HepG2 (cell line): ENCODE data around the gene ADIRF. TPM values are rescaled to one million over a fixed set of nuclear protein-coding genes. Genes with fewer than 3 reads are reported as not detected.

Source experiments
- ATAC-seq: fragments of 200-7000 bp; cut with Tn5 transposase; 3 replicates; pipeline ENCODE4 v1.9.1; 2020; ENCODE audit warnings: mild to moderate bottlenecking, moderate library complexity
- Bru-seq: library from RNA; stranded (reverse); fragments of 400-500 nt; gene quantifications from one replicate; lab custom pipeline; 2021; lab: Mats Ljungman, UMichigan
- BruChase-seq, 2 experiments: library from RNA; stranded (reverse); fragments of 400-500 nt; gene quantifications; one replicate each; lab custom pipeline; 2021; lab: Mats Ljungman, UMichigan
- BruUV-seq: library from RNA; stranded (reverse); fragments of 400-500 nt; replicated peaks from 2 replicates; lab custom pipeline; 2021; lab: Mats Ljungman, UMichigan
- CTCF ChIA-PET: fragments of 300-600 bp; formaldehyde crosslinking; extraction: SDS; loops from one replicate; lab custom pipeline; 2021; ENCODE audit warnings: low total read pairs, inconsistent platforms, low intra/inter-chr PET ratio; lab: Yijun Ruan, JAX
- POLR2A ChIA-PET: fragments of 350-600 bp; sonication (Branson Sonifier 250); formaldehyde crosslinking; loops from one replicate; lab custom pipeline; 2020; ENCODE audit warnings: antibody characterized with exemption, inconsistent platforms; lab: Yijun Ruan, JAX
- DNase-seq: peaks from one replicate; pipeline ENCODE4 v3.0.0-alpha.2; 2015; ENCODE audit warnings: low spot score
- FAIRE-seq: peaks from 3 replicates; lab custom pipeline; 2011; peaks lifted over from hg19 to GRCh38; lab: Jason Lieb, UNC
- H2AFZ ChIP-seq: one replicate; pipeline ENCODE4 v1.6.1; 2011; ENCODE audit warnings: low read length, inconsistent platforms
- H3K27ac ChIP-seq: fragments of 300-600 bp; 3 replicates; pipeline ENCODE4 v1.8.0; 2011; ENCODE audit warnings: mixed run types, mild to moderate bottlenecking, mixed read lengths, low read length, inconsistent platforms; ENCODE audit not compliant: insufficient read depth; ENCODE audit errors: extremely low read length
- H3K27me3 ChIP-seq, 2 experiments: fragments of 200-600 bp in 1 of 2; 2 replicates in 1 of 2; 3 replicates in 1 of 2; pipeline versions ENCODE4 v1.6.0 to v1.8.0; 2011; ENCODE audit warnings: low read length in 2 of 2, mild to moderate bottlenecking in 2 of 2, moderate library complexity in 2 of 2, inconsistent platforms in 1 of 2; ENCODE audit not compliant: insufficient read depth in 2 of 2, control insufficient read depth in 1 of 2
- H3K36me3 ChIP-seq, 2 experiments: fragments of 200-600 bp in 1 of 2; replicated peaks in 1 of 2; 2 replicates in 1 of 2; 3 replicates in 1 of 2; pipeline versions ENCODE4 v1.5.1 to v1.8.0; 2011; ENCODE audit warnings: low read length in 2 of 2, inconsistent platforms in 1 of 2; ENCODE audit not compliant: insufficient read depth in 2 of 2, control insufficient read depth in 1 of 2
- H3K4me1 ChIP-seq: 2 replicates; pipeline ENCODE4 v1.5.1; 2012; ENCODE audit warnings: low read length, inconsistent platforms; ENCODE audit not compliant: insufficient read depth
- H3K4me2 ChIP-seq: 2 replicates; pipeline ENCODE4 v1.6.0; 2011; ENCODE audit warnings: low read depth, low read length, inconsistent platforms
- H3K4me3 ChIP-seq, 3 experiments: fragments of 200-600 bp in 1 of 3; sonication (generic), shearing (Covaris generic) in 1 of 3; replicated peaks in 1 of 3; 2 replicates each; pipeline ENCODE4 v1.5.1; 2011 to 2016; ENCODE audit warnings: low read length in 3 of 3, inconsistent platforms in 2 of 3, low read depth in 2 of 3, mild to moderate bottlenecking in 2 of 3, control low read depth in 1 of 3, mixed read lengths in 1 of 3; ENCODE audit not compliant: insufficient read depth in 1 of 3
- H3K79me2 ChIP-seq: one replicate; pipeline ENCODE4 v1.6.1; 2011; ENCODE audit warnings: low read length, inconsistent platforms; ENCODE audit not compliant: insufficient read depth
- H3K9ac ChIP-seq: 2 replicates; pipeline ENCODE4 v1.6.0; 2011; ENCODE audit warnings: mild to moderate bottlenecking, low read depth, low read length, inconsistent platforms; ENCODE audit not compliant: insufficient read depth
- H3K9me3 ChIP-seq: 2 replicates; pipeline ENCODE4 v1.5.1; 2012; ENCODE audit warnings: mild to moderate bottlenecking, low read length
- H4K20me1 ChIP-seq: 2 replicates; pipeline ENCODE4 v1.6.0; 2011; ENCODE audit warnings: inconsistent platforms, mild to moderate bottlenecking, low read length, moderate library complexity; ENCODE audit not compliant: insufficient read depth
- GABPB1 ChIP-seq: IDR thresholded peaks from 2 replicates; pipeline ENCODE4 v1.6.1; 2016; ENCODE audit warnings: mild to moderate bottlenecking, missing genetic modification reagents, moderate library complexity, missing compliant biosample characterization
- SYNCRIP ChIP-seq: fragments of 200-400 bp; formaldehyde crosslinking; IDR thresholded peaks from 2 replicates; pipeline ENCODE4 v1.6.1; 2018; ENCODE audit warnings: mild to moderate bottlenecking, low read depth, low read length; ENCODE audit not compliant: insufficient read depth
- WGBS: methylation state at CpG from one replicate; pipeline ENCODE4 v1.1.6; 2017; ENCODE audit warnings: low lambda C conversion rate; 5-methylcytosine and 5-hydroxymethylcytosine counted together
- in situ Hi-C: cut with HindIII; loops from 2 replicates; pipeline ENCODE4 v1.10.0; 2017; ENCODE audit warnings: low pct_unique_long_range_greater_than_20kb; ENCODE audit not compliant: extremely low pct_ligation_motif_present
- intact Hi-C: fragments of 100-400 bp; cut with micrococcal nuclease; formaldehyde crosslinking; loops from one replicate; pipeline ENCODE4 v1.10.0; 2022; ENCODE audit not compliant: unreplicated experiment
- long read RNA-seq, 2 experiments: library from RNA in 1 of 2; library from polyadenylated mRNA in 1 of 2; stranded (forward) in 1 of 2; unstranded in 1 of 2; transcript quantifications; one replicate each; pipeline ENCODE4 v2.0.0, GENCODE V29; 2019 to 2022
- polyA minus RNA-seq, 3 experiments: library from RNA; depleted of rRNA, polyadenylated mRNA; stranded (reverse); fragments of >200 nt; gene quantifications; 2 replicates each; pipeline ENCODE4 v1.2.3, GENCODE V29; 2011; ENCODE audit warnings: low replicate concordance in 1 of 3
- polyA plus RNA-seq, 8 experiments: library from polyadenylated mRNA; depleted of rRNA in 3 of 8; stranded (reverse) in 7 of 8; unstranded in 1 of 8; fragments of >200 nt; fragmentation: Illumina TruSeq in 4 of 8; extraction: Trizol in 4 of 8; gene quantifications; 2 replicates each; pipeline versions ENCODE4 v1.2.1 to v1.2.3, GENCODE V29; 2011 to 2016; ENCODE audit warnings: low read depth in 4 of 8, missing spikeins in 1 of 8, mixed read lengths in 1 of 8; ENCODE audit not compliant: insufficient read depth in 1 of 8
- total RNA-seq, 5 experiments: library from RNA; depleted of rRNA; stranded (reverse); fragments of >200 nt; fragmentation: Illumina TruSeq; extraction: Trizol; gene quantifications; 2 replicates each; pipeline ENCODE4 v1.2.3, GENCODE V29; 2016; ENCODE audit warnings: low read depth in 1 of 5
- TF ChIP-seq, protein P1 (sequence below): sonication (generic); formaldehyde crosslinking; IDR thresholded peaks from 2 replicates; pipeline ENCODE4 v1.5.0; 2020; ENCODE audit warnings: mild to moderate bottlenecking, missing genetic modification reagents, moderate library complexity
- TF ChIP-seq, protein P2 (sequence below): sonication (generic); formaldehyde crosslinking; IDR thresholded peaks from 2 replicates; pipeline ENCODE4 v1.4.0; 2020; ENCODE audit warnings: missing genetic modification reagents

The ADIRF gene
- 0.40 and 0.44 TPM in 2 replicates for total RNA-seq (2016; rRNA removed; fragmentation: Illumina TruSeq; extraction: Trizol)
- total RNA-seq (2016; cell fraction: cytosol; rRNA removed; fragmentation: Illumina TruSeq; extraction: Trizol; ENCODE audit: low read depth): not detected in 2 replicates
- 0.17 TPM in 1 of 2 replicates, not detected in the other for total RNA-seq (2016; cell fraction: insoluble cytoplasmic fraction; rRNA removed; fragmentation: Illumina TruSeq; extraction: Trizol)
- 0.41 TPM in 1 of 2 replicates, not detected in the other for total RNA-seq (2016; cell fraction: membrane; rRNA removed; fragmentation: Illumina TruSeq; extraction: Trizol)
- total RNA-seq (2016; cell fraction: nucleus; rRNA removed; fragmentation: Illumina TruSeq; extraction: Trizol): not detected in 2 replicates
- polyA plus RNA-seq (2011; rRNA removed): 0.13 TPM in 1 of 2 replicates, not detected in the other
- 0.13 TPM in 1 of 2 replicates, not detected in the other for polyA plus RNA-seq (2011; cell fraction: cytosol; rRNA removed)
- not detected in 2 replicates for polyA plus RNA-seq (2011; cell fraction: nucleus; rRNA removed)
- polyA plus RNA-seq (2012): not detected in 2 replicates
- polyA plus RNA-seq (2016; cell fraction: cytosol; fragmentation: Illumina TruSeq; extraction: Trizol; ENCODE audit: low read depth): 0.27 and 0.36 TPM in 2 replicates
- not detected in 2 replicates for polyA plus RNA-seq (2016; cell fraction: insoluble cytoplasmic fraction; fragmentation: Illumina TruSeq; extraction: Trizol; ENCODE audit: low read depth)
- polyA plus RNA-seq (2016; cell fraction: membrane; fragmentation: Illumina TruSeq; extraction: Trizol; ENCODE audit: low read depth): 0.62 and 1.4 TPM in 2 replicates
- not detected in 2 replicates for polyA plus RNA-seq (2016; cell fraction: nucleus; fragmentation: Illumina TruSeq; extraction: Trizol; ENCODE audit: insufficient read depth, low read depth)
- polyA minus RNA-seq (2011; rRNA and poly(A)+ RNA removed; ENCODE audit: low replicate concordance): not detected in 2 replicates
- not detected in 2 replicates for polyA minus RNA-seq (2011; cell fraction: cytosol; rRNA and poly(A)+ RNA removed)
- polyA minus RNA-seq (2011; cell fraction: nucleus; rRNA and poly(A)+ RNA removed): not detected in 2 replicates
- Bru-seq, nascent RNA: percentile 16 among the genes with signal in this experiment
- percentile 18 among the genes with signal in this experiment for BruChase-seq, experiment 1, labeled RNA remaining after a 6-hour chase
- BruChase-seq, experiment 2, labeled RNA remaining after a 2-hour chase: not detected
- long read RNA-seq, experiment 1: 0 reads
- long read RNA-seq, experiment 2: 0 reads

DNA sequence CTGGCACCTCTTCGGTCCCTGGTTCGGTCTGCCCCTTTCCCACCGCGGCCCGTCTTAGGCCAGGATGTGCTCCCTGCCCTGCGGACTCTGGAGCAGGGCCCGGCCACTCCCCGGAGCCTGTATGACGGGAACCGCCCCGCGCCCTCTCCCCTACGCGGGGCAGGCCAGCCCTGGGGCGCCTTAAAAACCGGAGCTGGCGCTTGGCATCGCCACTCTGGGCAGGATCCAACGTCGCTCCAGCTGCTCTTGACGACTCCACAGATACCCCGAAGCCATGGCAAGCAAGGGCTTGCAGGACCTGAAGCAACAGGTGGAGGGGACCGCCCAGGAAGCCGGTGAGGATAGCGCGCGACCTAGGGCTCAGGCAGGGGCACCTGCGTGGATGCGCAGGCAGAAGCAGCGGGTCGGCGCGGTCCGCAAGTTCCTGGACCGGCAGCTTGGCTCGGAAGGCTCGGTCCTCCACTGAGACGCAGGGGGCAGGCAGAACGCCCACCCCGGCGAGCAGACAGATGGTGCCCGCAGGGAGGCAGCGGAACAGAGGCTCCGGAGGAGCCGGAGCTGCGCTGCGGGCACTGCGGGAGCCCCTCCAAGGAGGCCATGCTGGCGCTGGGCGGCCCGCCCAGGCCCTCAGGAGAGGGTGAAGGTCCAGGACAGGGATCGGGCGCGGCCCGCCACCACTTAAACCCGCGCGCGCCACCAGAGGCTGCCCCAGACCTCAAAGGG, at the start of gene ADIRF:
Gene ADIRF (plus strand): TSS at position 212 of the 723 bp plus-strand sequence. CDS start 63 bp downstream, at position 275.
- ATAC-seq: peak; percentile 25
- 60% methylated on average over 24 of the region's 59 CpGs for WGBS
- no peaks in the 10 kb centered on the region for H3K79me2 ChIP-seq
- H3K4me2 ChIP-seq: peak within 1 kb of the TSS; percentile 67
- intact Hi-C loops: no loop called here
- no peaks in the 10 kb centered on the region for H4K20me1 ChIP-seq
- no peaks in the 10 kb centered on the region for H3K36me3 ChIP-seq
- POLR2A ChIA-PET: no interaction called here
- peaks cover 30% of the 10 kb centered on the region for H3K4me1 ChIP-seq
- no peak for DNase-seq
- CTCF ChIA-PET: no interaction called here
- no peak within 1 kb of the TSS for H2AFZ ChIP-seq
- in situ Hi-C loops: no loop called here
- peaks cover 5 to 62% of the 10 kb centered on the region in 2 experiments; a peak in 3 of 5 replicates for H3K27me3 ChIP-seq
- no peak within 1 kb of the TSS for H3K27ac ChIP-seq
- TF ChIP-seq, protein P1, sequence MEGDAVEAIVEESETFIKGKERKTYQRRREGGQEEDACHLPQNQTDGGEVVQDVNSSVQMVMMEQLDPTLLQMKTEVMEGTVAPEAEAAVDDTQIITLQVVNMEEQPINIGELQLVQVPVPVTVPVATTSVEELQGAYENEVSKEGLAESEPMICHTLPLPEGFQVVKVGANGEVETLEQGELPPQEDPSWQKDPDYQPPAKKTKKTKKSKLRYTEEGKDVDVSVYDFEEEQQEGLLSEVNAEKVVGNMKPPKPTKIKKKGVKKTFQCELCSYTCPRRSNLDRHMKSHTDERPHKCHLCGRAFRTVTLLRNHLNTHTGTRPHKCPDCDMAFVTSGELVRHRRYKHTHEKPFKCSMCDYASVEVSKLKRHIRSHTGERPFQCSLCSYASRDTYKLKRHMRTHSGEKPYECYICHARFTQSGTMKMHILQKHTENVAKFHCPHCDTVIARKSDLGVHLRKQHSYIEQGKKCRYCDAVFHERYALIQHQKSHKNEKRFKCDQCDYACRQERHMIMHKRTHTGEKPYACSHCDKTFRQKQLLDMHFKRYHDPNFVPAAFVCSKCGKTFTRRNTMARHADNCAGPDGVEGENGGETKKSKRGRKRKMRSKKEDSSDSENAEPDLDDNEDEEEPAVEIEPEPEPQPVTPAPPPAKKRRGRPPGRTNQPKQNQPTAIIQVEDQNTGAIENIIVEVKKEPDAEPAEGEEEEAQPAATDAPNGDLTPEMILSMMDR (CRISPR knock-in tag): no peak
- TF ChIP-seq, protein P2, sequence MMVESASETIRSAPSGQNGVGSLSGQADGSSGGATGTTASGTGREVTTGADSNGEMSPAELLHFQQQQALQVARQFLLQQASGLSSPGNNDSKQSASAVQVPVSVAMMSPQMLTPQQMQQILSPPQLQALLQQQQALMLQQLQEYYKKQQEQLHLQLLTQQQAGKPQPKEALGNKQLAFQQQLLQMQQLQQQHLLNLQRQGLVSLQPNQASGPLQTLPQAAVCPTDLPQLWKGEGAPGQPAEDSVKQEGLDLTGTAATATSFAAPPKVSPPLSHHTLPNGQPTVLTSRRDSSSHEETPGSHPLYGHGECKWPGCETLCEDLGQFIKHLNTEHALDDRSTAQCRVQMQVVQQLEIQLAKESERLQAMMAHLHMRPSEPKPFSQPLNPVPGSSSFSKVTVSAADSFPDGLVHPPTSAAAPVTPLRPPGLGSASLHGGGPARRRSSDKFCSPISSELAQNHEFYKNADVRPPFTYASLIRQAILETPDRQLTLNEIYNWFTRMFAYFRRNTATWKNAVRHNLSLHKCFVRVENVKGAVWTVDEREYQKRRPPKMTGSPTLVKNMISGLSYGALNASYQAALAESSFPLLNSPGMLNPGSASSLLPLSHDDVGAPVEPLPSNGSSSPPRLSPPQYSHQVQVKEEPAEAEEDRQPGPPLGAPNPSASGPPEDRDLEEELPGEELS (CRISPR knock-in tag): no peak
- TF ChIP-seq SYNCRIP: no peak
- TF ChIP-seq GABPB1: peak; percentile 15; the same call in 1 of the 2 replicates
- peak within 1 kb of the TSS in 1 of 3 experiments; percentile 53; a peak in 1 of 6 replicates for H3K4me3 ChIP-seq
- no peaks in the 10 kb centered on the region for H3K9me3 ChIP-seq
- FAIRE-seq: no peak
- BruUV-seq: no TSS peak
- H3K9ac ChIP-seq: no peak within 1 kb of the TSS
